ENCODE data around the gene CDKN2A.
"Not testable (repeated sequence)": the region's sequence is repeated elsewhere in the genome, so short reads cannot be mapped to it uniquely, and the experiment has no call there.

Gene CDKN2A

GRCh38 chr9:21982861-21983560, 11.2 kb downstream of the CDKN2A start:
- no peak for DNase-seq (ENCODE audit: low read depth in 2 of 3, low spot score in 2 of 3)

- no peak for DNase-seq (ENCODE audit: low read depth in 2 of 3, low spot score in 2 of 3)
Measured at GRCh38 chr9:21982391-21982790, 11.8 kb downstream of the CDKN2A start.

GRCh38 chr9:21976334-21976875, 17.8 kb downstream of the CDKN2A start:
- DNase-seq (ENCODE audit: low read depth in 2 of 3, low spot score in 2 of 3): no peak

- DNase-seq (ENCODE audit: low read depth in 2 of 3, low spot score in 2 of 3): no peak
Measured at GRCh38 chr9:21974722-21975409, 19.3 kb downstream of the CDKN2A start.

GRCh38 chr9:21974343-21974721, 19.9 kb downstream of the CDKN2A start:
- no peak for DNase-seq (ENCODE audit: low read depth in 2 of 3, low spot score in 2 of 3)

GRCh38 chr9:21972361-21972760, 21.8 kb downstream of the CDKN2A start:
- no peak for DNase-seq (ENCODE audit: low read depth in 2 of 3, low spot score in 2 of 3)

GRCh38 chr9:21970800-21971640, 23.2 kb downstream of the CDKN2A start:
- DNase-seq (ENCODE audit: low read depth in 2 of 3, low spot score in 2 of 3): no peak

- no peak for DNase-seq (ENCODE audit: low read depth in 2 of 3, low spot score in 2 of 3)
Measured at GRCh38 chr9:21969951-21970799, 24.0 kb downstream of the CDKN2A start.

- no peak for DNase-seq (ENCODE audit: low read depth in 2 of 3, low spot score in 2 of 3)
Measured at GRCh38 chr9:21969011-21969940, 24.9 kb downstream of the CDKN2A start.

- DNase-seq (ENCODE audit: low read depth in 2 of 3, low spot score in 2 of 3): no peak
Measured at GRCh38 chr9:21968331-21969010, 25.7 kb downstream of the CDKN2A start.

GRCh38 chr9:21967702-21968101, 26.5 kb downstream of the CDKN2A start:
- DNase-seq (ENCODE audit: low read depth in 2 of 3, low spot score in 2 of 3): no peak

- DNase-seq (ENCODE audit: low read depth in 2 of 3, low spot score in 2 of 3): no peak
Measured at GRCh38 chr9:21967169-21967568, 27.0 kb downstream of the CDKN2A start.

- no peak for DNase-seq (ENCODE audit: low read depth in 2 of 3, low spot score in 2 of 3)
Measured at GRCh38 chr9:21966140-21966851, 27.9 kb downstream of the CDKN2A start.

GRCh38 chr9:21965401-21965951, 28.7 kb downstream of the CDKN2A start:
- no peak for DNase-seq (ENCODE audit: low read depth in 2 of 3, low spot score in 2 of 3)

GRCh38 chr9:21964925-21965385, 29.2 kb downstream of the CDKN2A start:
- DNase-seq (ENCODE audit: low read depth in 2 of 3, low spot score in 2 of 3): peak in 1 of 3 experiments; percentile 40

- DNase-seq (ENCODE audit: low read depth in 2 of 3, low spot score in 2 of 3): no peak
Measured at GRCh38 chr9:21961569-21961968, 32.6 kb downstream of the CDKN2A start.

GRCh38 chr9:21959268-21959667, 34.9 kb downstream of the CDKN2A start:
- DNase-seq (ENCODE audit: low read depth in 2 of 3, low spot score in 2 of 3): not testable (repeated sequence)

- no peak for DNase-seq (ENCODE audit: low read depth in 2 of 3, low spot score in 2 of 3)
Measured at GRCh38 chr9:21958833-21959232, 35.4 kb downstream of the CDKN2A start.

Measured in activated CD8-positive, alpha-beta memory T cell treated with anti-CD3 and anti-CD28 coated beads for 48 hours (primary cell).